Nephron (organoid): ENCODE measurements around the gene MSLN.

Experiments used
- H3K27ac Mint-ChIP-seq, 3 experiments: 2 replicates each; pipeline ENCODE4 v1.8.0; 2020; ENCODE audit warnings: mixed read lengths in 3 of 3, mild to moderate bottlenecking in 2 of 3, moderate library complexity in 1 of 3
- H3K27me3 Mint-ChIP-seq: 2 replicates; pipeline ENCODE4 v1.8.0; 2021; ENCODE audit warnings: low read depth, mild to moderate bottlenecking, moderate library complexity, mixed read lengths
- H3K36me3 Mint-ChIP-seq: 2 replicates; pipeline ENCODE4 v1.8.0; 2020; ENCODE audit warnings: low read depth, mixed read lengths
- H3K4me1 Mint-ChIP-seq: 2 replicates; pipeline ENCODE4 v1.8.0; 2020; ENCODE audit warnings: mixed read lengths
- H3K4me3 Mint-ChIP-seq, 3 experiments: 2 replicates each; pipeline ENCODE4 v1.8.0; 2020; ENCODE audit warnings: mild to moderate bottlenecking in 3 of 3, mixed read lengths in 3 of 3, moderate library complexity in 2 of 3
- H3K9me3 Mint-ChIP-seq: 2 replicates; pipeline ENCODE4 v1.8.0; 2020; ENCODE audit warnings: mixed read lengths
- TF ChIP-seq, protein P1 (sequence below), 3 experiments: fragments of 200-600 bp; sonication (generic); IDR thresholded peaks; one replicate each; pipeline ENCODE4 v1.5.0; 2021; ENCODE audit warnings: antibody characterized with exemption in 3 of 3; ENCODE audit not compliant: unreplicated experiment in 3 of 3

Gene MSLN

DNA sequence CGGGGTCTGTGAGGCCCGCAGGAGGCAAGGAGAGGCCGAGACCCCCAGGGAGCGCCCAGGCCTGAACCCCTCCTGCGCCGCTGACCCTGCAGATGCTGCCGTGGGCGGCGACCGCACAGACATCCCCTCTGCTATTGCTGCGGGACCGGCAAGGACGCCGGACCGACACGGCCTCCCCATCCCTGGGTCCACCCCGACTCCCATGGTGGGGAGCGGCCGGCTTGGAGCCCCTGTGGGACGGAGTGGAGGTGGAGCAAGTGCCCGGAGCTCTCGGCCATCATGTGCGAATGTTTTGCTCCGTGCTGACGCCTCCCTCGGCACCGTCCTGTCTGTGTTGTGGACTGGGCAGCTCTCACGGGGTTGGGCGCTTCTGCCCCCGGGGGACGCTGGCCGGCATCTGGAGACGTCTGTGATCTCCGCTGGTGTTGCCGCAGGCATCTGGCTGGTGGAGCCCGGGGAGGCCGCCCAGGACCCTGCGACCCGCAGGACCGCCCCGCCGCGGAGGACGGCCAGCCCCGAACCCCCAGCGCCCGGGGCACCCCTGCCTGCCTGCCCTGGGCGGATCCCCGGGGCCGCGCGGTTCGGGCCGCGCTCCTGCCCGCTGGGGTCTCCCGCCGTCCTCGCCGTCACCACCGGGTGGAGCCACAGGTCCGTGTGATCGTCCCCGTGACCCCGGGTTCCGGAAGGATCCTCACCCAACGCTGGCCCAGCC lies 52.8 kb downstream of the MSLN start:
- TF ChIP-seq, protein P1, sequence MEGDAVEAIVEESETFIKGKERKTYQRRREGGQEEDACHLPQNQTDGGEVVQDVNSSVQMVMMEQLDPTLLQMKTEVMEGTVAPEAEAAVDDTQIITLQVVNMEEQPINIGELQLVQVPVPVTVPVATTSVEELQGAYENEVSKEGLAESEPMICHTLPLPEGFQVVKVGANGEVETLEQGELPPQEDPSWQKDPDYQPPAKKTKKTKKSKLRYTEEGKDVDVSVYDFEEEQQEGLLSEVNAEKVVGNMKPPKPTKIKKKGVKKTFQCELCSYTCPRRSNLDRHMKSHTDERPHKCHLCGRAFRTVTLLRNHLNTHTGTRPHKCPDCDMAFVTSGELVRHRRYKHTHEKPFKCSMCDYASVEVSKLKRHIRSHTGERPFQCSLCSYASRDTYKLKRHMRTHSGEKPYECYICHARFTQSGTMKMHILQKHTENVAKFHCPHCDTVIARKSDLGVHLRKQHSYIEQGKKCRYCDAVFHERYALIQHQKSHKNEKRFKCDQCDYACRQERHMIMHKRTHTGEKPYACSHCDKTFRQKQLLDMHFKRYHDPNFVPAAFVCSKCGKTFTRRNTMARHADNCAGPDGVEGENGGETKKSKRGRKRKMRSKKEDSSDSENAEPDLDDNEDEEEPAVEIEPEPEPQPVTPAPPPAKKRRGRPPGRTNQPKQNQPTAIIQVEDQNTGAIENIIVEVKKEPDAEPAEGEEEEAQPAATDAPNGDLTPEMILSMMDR (IDR thresholded peaks at IDR 0.05; ENCODE audit: unreplicated experiment in 3 of 3): peak; percentile 75 to 90 (median 81)
- no peak overlapping the region for H3K27ac Mint-ChIP-seq
- H3K4me1 Mint-ChIP-seq: no peaks in the 10 kb centered on the region
- peaks cover 50% of the 10 kb centered on the region for H3K27me3 Mint-ChIP-seq
- H3K36me3 Mint-ChIP-seq: peaks cover 3% of the 10 kb centered on the region
- H3K4me3 Mint-ChIP-seq: peak overlapping the region in 2 of 3 experiments; percentile 34 to 40
- H3K9me3 Mint-ChIP-seq: peaks cover 8% of the 10 kb centered on the region

DNA sequence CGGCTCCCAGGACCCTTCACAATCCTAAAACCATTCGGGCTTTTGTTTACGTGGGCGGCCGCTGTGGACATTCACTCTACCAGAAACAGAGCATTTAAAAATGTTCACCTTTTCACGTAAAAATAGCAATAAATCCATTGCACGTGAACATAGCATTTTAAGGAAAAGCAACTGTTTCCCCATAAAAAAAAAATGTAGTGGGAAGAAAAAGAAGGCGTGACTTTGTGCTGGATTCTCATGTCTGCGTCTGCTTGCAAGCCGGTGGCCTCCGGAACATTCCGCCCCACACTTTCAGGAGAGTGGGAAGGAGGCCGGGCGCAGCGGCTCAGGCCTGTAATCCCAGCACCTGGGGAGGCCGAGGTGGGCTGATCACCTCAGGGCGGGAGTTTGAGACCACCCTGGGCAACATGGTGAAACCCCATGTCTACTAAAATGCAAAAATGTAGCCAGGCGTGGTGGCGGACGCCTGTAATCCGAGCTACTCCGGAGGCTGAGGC lies 53.4 kb downstream of the MSLN start:
- Mint-ChIP-seq H3K36me3 (peaks cover 3% of the 10 kb centered on the region), H3K4me3 (no peak overlapping the region), H3K4me1 (no peaks in the 10 kb centered on the region), H3K9me3 (peaks cover 4% of the 10 kb centered on the region), H3K27ac (no peak overlapping the region), H3K27me3 (peaks cover 46% of the 10 kb centered on the region)
- TF ChIP-seq, protein P1 (IDR thresholded peaks at IDR 0.05; ENCODE audit: unreplicated experiment in 3 of 3): no peak

DNA sequence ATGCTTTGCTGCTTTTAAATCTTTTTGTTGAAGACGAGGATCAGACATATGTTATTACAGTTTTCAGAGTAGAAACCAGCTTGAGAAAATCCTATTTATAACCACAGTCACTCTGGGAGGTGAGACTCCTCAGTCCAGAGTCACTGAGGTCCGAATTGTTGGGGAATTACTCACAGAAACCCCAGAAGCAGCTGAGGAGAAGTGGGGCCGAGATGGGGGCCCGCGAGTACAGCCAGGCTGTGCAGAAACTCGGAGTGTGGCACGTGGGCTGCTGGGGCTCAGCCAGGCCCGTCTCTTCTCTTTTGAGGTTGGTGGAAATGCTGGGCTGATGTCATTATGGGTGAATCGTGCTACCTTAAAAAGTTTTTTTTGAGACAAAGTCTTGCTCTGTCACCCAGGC lies 54.4 kb downstream of the MSLN start:
- no peaks in the 10 kb centered on the region for H3K4me1 Mint-ChIP-seq
- no peak overlapping the region for H3K4me3 Mint-ChIP-seq
- peaks cover 44% of the 10 kb centered on the region for H3K27me3 Mint-ChIP-seq
- H3K9me3 Mint-ChIP-seq: peaks cover 4% of the 10 kb centered on the region
- peaks cover 3% of the 10 kb centered on the region for H3K36me3 Mint-ChIP-seq
- no peak overlapping the region for H3K27ac Mint-ChIP-seq
- TF ChIP-seq, protein P1 (IDR thresholded peaks at IDR 0.05; ENCODE audit: unreplicated experiment in 3 of 3): no peak

DNA sequence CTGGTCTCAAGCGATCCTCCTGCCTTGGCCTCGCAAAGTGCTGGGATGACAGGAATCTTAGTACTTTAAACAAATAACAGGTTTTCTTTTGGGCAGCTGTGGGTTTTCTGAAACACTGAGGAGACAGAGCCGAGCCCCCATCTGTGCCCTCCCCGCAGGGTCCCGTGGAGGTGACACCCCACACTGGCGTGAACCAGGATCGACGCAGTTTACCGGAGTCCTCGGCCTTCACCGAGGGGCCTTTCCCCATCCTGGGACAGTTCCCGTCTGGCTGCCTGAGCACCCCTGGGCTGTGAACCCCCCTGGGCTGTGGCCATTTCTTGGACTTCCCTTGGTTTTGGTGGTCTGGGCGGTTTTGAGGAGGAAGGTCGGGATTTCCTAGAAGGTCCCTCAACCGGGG lies 55.3 kb downstream of the MSLN start:
- H3K36me3 Mint-ChIP-seq: peaks cover 3% of the 10 kb centered on the region
- H3K27ac Mint-ChIP-seq: no peak overlapping the region
- H3K9me3 Mint-ChIP-seq: peaks cover 6% of the 10 kb centered on the region
- H3K4me3 Mint-ChIP-seq: no peak overlapping the region
- H3K4me1 Mint-ChIP-seq: no peaks in the 10 kb centered on the region
- peaks cover 35% of the 10 kb centered on the region for H3K27me3 Mint-ChIP-seq
- TF ChIP-seq, protein P1 (IDR thresholded peaks at IDR 0.05; ENCODE audit: unreplicated experiment in 3 of 3): no peak

DNA sequence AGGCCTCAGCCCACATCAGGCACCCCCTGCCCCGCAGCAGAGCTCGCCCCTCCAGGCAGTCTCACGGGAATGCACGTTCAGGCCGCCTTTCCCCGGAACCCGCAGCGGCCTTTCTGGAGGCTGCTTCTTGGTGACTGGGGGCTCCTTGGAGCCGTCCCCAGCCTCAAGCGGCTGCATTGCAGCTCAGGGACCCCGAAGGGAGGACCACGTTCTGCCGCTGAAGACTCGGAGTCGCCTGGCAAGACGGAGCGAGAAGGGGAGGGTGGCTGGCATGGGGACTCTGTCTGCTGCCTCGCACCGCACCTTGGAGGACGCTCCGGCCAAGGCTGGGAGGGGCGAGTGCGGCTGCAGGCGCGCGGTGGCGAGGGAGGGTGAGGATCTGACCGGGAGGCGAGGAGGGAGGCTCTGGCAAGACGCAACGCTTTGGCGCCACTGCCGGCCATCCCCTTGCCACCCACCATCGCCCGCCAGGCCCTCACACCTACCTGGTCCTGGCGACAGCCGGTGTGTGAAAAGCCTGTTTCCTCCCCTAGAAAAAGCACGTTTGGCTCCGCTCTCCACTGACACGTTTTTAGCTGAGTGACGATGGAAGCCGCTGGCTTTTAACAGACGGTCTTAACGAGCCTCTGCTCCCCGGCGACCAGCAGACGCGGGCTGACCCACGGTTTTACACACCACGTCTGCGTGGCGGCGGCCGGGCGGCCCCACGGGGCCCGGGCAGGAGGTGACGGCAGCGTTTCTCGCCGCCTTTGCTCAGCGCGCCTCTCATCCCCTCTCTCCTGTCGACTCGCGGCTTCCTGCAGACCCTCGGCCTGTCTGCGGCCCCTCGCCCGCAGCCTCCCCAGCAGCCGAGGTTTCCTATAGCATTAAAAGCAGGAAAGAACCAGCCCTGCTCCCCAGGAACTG lies 56.7 kb downstream of the MSLN start:
- Mint-ChIP-seq H3K9me3 (peaks cover 5% of the 10 kb centered on the region), H3K27ac (no peak overlapping the region), H3K27me3 (peaks cover 26% of the 10 kb centered on the region), H3K4me1 (no peaks in the 10 kb centered on the region), H3K36me3 (peaks cover under 1% of the 10 kb centered on the region), H3K4me3 (no peak overlapping the region)
- TF ChIP-seq, protein P1 (IDR thresholded peaks at IDR 0.05; ENCODE audit: unreplicated experiment in 3 of 3): no peak
